Measurements from ENCODE around the gene SHISA6. TPM values are rescaled to one million over a fixed set of nuclear protein-coding genes. Genes with fewer than 3 reads are reported as not detected.
"Not testable (repeated sequence)": the region's sequence is repeated elsewhere in the genome, so short reads cannot be mapped to it uniquely, and the experiment has no call there.

Gene SHISA6
- total RNA-seq, 2 experiments from 2014 or later, result not detected

DNA sequence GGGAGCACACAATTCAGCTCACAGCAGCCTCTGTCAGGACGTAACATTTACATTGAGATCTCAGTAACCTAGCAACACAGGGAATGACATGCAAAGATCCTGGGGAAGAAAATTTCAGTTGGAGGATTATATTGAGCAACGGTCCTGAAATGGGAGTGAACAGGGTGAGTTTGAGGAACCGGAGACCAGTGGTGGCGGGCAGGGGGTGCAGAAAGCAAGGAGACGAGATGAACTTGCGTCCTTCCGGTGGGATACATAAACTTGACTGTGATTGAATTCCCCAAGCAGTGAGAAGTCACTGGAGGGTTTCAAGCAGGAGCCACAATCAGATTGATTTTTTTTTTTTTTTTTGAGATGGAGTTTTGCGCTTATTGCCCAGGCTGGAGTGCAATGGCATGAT lies 51.5 kb downstream of the SHISA6 start:
- no peak for ATAC-seq
- no peaks in the 10 kb centered on the region for H3K4me1 Mint-ChIP-seq
- no peak for DNase-seq
- CTCF ChIA-PET, result interaction anchor here (0.8 kb wide), 1 partner anchor 401 kb away, joined by 3 read pairs; no protein-coding TSS in a partner anchor
- no peaks in the 10 kb centered on the region for H3K9me3 Mint-ChIP-seq (ENCODE audit: low read depth)
- no peak overlapping the region for H3K27ac Mint-ChIP-seq
- POLR2A ChIA-PET, result no interaction called here
- H3K4me3 Mint-ChIP-seq, result no peak overlapping the region
- no peaks in the 10 kb centered on the region for H3K36me3 Mint-ChIP-seq (ENCODE audit: low read depth)
- intact Hi-C loops (cut with DNase I, micrococcal nuclease), result no loop called here
- peaks cover under 1% of the 10 kb centered on the region for H3K27me3 Mint-ChIP-seq

DNA sequence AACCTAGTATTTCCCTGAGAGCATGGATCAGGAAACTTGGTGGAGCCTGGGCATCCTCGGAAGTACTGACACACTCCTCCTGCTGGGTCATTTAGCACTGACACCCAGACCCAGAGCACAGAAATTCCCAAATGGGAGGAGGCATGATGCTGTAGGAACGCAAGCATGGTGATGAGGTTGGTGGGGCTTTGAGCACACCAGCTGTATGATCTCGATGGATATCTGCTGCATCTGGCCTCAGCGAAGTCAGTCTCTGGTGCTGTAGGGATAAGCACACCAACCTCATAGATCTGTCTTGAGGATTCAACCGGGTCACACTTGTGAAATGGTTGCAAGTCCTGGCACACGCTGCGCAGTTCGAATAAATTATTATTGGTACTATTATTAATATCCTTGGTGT lies 52.5 kb downstream of the SHISA6 start:
- H3K4me1 Mint-ChIP-seq, result no peaks in the 10 kb centered on the region
- H3K36me3 Mint-ChIP-seq (ENCODE audit: low read depth), result no peaks in the 10 kb centered on the region
- ChIA-PET CTCF (no interaction called here), POLR2A (no interaction called here)
- H3K27me3 Mint-ChIP-seq, result no peaks in the 10 kb centered on the region
- H3K27ac Mint-ChIP-seq, result no peak overlapping the region
- no peak for DNase-seq
- intact Hi-C loops (cut with DNase I, micrococcal nuclease), result no loop called here
- H3K4me3 Mint-ChIP-seq, result no peak overlapping the region
- no peaks in the 10 kb centered on the region for H3K9me3 Mint-ChIP-seq (ENCODE audit: low read depth)
- ATAC-seq, result no peak

DNA sequence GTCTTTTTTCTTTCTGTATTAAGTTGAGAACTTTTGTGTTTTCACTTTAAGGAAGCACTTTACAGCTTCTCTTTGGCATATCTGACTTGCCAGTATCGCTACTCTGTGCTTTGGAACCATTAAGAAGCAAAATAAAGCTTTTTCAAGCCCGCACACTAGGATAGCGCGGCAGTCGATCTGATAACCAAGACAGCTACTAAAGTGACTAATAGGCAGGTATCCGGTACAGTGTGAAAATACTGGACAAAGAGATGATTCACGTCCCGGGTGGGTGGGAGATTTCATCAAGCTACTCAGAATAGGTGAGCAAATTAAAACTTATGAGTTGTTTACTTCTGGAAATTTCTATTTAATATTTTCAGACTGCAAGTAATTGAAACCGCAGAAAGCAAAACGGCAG lies 53.8 kb downstream of the SHISA6 start:
- Mint-ChIP-seq H3K4me1 (no peaks in the 10 kb centered on the region), H3K36me3 (ENCODE audit: low read depth) (no peaks in the 10 kb centered on the region), H3K27me3 (no peaks in the 10 kb centered on the region), H3K4me3 (no peak overlapping the region), H3K27ac (no peak overlapping the region), H3K9me3 (ENCODE audit: low read depth) (no peaks in the 10 kb centered on the region)
- DNase-seq, result no peak
- ATAC-seq, result no peak
- intact Hi-C loops (cut with DNase I, micrococcal nuclease), result loop anchor here in 1 of 2 experiments (5.0 kb wide), 1 partner anchor 418 kb away; no protein-coding TSS in a partner anchor
- CTCF ChIA-PET, result no interaction called here
- POLR2A ChIA-PET, result no interaction called here

DNA sequence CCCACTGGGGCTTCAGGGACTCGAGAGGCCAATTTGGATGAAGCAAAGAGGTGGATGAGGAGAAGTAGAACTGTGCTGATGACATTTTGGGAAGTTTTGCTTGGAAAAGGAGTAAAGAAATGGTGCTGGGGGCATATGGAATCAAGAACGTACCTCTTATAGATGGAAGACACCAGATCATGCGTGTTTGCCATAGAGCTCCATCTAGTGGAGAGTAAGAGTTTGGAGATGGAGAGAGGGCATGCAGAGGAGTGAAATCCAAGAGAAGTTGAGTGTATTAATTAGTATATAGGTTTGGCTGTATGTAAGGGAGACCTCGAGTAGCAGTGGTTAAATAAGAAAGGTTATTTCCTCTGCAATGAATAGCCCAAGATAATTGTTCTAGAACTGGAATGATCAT lies 56.0 kb downstream of the SHISA6 start:
- H3K27me3 Mint-ChIP-seq, result no peaks in the 10 kb centered on the region
- no peaks in the 10 kb centered on the region for H3K4me1 Mint-ChIP-seq
- H3K36me3 Mint-ChIP-seq (ENCODE audit: low read depth), result no peaks in the 10 kb centered on the region
- H3K4me3 Mint-ChIP-seq, result no peak overlapping the region
- ChIA-PET POLR2A (no interaction called here), CTCF (interaction anchor here (0.9 to 2.6 kb wide), 4 partner anchors 24 to 422 kb away, joined by 3 to 8 read pairs (median 4); no protein-coding TSS in a partner anchor)
- no peak overlapping the region for H3K27ac Mint-ChIP-seq
- H3K9me3 Mint-ChIP-seq (ENCODE audit: low read depth), result no peaks in the 10 kb centered on the region
- DNase-seq (no peak), ATAC-seq (no peak)
- intact Hi-C loops (cut with DNase I, micrococcal nuclease), result loop anchor here (2.0 to 5.0 kb wide), 2 partner anchors 420 kb away; no protein-coding TSS in a partner anchor

DNA sequence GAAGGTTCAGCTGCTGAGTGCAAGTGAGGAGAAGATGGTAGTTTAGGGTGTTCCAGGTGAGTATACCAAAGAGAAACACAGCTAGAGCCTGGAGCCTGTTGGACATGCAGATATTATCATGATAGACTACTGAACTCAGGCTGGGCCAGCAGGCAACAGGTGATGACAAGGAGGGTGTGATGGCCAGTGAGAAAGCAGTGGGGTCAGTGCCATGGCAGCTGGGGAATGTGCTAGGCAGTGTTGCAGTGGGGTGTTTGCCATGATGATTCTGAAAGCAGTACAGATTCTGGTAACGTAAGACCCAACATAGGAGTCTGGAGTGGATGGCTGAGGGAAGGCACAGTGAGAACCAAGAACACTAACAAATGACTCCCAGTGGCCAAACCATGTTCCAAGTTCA lies 57.4 kb downstream of the SHISA6 start:
- Mint-ChIP-seq H3K9me3 (ENCODE audit: low read depth) (no peaks in the 10 kb centered on the region), H3K4me3 (no peak overlapping the region), H3K4me1 (no peaks in the 10 kb centered on the region), H3K27ac (no peak overlapping the region), H3K27me3 (no peaks in the 10 kb centered on the region), H3K36me3 (ENCODE audit: low read depth) (no peaks in the 10 kb centered on the region)
- intact Hi-C loops (cut with DNase I, micrococcal nuclease), result loop anchor here in 1 of 2 experiments (5.0 kb wide), 1 partner anchor 421 kb away; no protein-coding TSS in a partner anchor
- DNase-seq, result no peak
- no peak for ATAC-seq
- ChIA-PET POLR2A (no interaction called here), CTCF (interaction anchor here (0.8 to 2.6 kb wide), 2 partner anchors 422 to 423 kb away, joined by 3 to 8 read pairs; no protein-coding TSS in a partner anchor)

DNA sequence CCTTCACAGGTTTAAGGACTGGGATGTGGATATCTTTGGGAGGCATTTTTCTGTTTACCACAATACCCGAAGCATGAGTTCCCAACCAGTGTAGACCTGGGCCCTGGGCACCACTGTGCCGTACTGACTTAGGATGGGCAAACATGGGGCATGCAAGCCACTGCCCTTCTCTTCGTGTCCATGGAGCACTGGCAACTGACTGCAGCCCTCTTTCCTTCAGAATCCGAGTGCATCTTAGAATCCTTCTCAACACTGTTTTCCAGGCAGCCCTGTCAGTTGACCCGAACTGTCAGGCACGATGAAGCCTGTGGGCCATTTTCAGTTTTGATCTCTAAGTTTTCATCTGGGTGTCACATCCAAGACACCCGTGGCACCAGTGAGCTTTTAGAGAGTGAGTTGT lies 59.2 kb downstream of the SHISA6 start:
- H3K36me3 Mint-ChIP-seq (ENCODE audit: low read depth), result no peaks in the 10 kb centered on the region
- H3K9me3 Mint-ChIP-seq (ENCODE audit: low read depth), result peaks cover 2% of the 10 kb centered on the region
- POLR2A ChIA-PET, result no interaction called here
- H3K27me3 Mint-ChIP-seq, result no peaks in the 10 kb centered on the region
- CTCF ChIA-PET, result no interaction called here
- no peaks in the 10 kb centered on the region for H3K4me1 Mint-ChIP-seq
- intact Hi-C loops (cut with DNase I, micrococcal nuclease), result loop anchor here in 1 of 2 experiments (10.0 kb wide), 1 partner anchor 255 kb away; no protein-coding TSS in a partner anchor
- ATAC-seq (no peak), DNase-seq (no peak)
- H3K27ac Mint-ChIP-seq, result no peak overlapping the region
- no peak overlapping the region for H3K4me3 Mint-ChIP-seq

DNA sequence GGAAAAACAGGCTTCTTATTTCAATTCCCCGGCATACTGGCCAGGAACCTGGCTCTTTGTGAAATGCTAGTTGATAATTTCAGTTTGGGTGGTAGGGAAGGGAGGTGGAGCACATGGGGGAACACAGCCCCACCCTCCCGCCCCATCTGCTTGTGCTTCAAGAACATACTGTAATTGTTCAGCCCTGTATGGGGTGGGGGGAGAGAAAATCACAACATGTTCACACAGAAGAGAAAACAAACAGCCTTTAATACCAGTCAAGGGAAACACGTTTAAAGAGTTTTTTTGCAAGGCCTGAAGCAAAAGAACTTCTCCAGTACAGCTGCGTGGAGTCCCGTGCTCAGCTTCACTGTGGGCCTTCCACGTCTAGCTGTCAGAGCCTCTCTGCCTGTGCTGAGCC lies 59.7 kb downstream of the SHISA6 start:
- Mint-ChIP-seq H3K4me3 (no peak overlapping the region), H3K36me3 (ENCODE audit: low read depth) (no peaks in the 10 kb centered on the region), H3K4me1 (no peaks in the 10 kb centered on the region), H3K27ac (no peak overlapping the region), H3K27me3 (no peaks in the 10 kb centered on the region), H3K9me3 (ENCODE audit: low read depth) (peaks cover 2% of the 10 kb centered on the region)
- ChIA-PET CTCF (no interaction called here), POLR2A (no interaction called here)
- DNase-seq (no peak), ATAC-seq (no peak)
- intact Hi-C loops (cut with DNase I, micrococcal nuclease), result loop anchor here in 1 of 2 experiments (10.0 kb wide), 1 partner anchor 254 kb away; no protein-coding TSS in a partner anchor

DNA sequence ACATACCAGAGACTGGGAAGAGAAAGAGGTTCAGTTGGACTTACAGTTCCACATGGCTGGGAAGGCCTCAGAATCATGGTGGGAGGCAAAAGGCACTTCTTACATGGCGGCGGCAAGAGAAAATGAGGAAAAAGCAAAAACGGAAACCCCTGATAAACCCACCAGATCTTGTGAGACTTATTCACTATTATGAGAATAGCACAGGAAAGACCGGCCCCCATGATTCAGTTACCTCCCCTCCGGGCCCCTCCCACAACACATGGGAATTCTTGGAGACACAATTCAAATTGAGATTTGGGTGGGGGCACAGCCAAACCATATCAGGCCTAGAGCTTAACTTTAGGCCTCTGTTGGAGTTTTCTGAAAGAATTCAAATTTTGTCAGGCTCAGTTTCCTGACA lies 60.9 kb downstream of the SHISA6 start:
- H3K9me3 Mint-ChIP-seq (ENCODE audit: low read depth); ATAC-seq; H3K4me3 Mint-ChIP-seq; H3K36me3 Mint-ChIP-seq (ENCODE audit: low read depth); CTCF ChIA-PET; H3K27ac Mint-ChIP-seq; DNase-seq; H3K4me1 Mint-ChIP-seq; POLR2A ChIA-PET; H3K27me3 Mint-ChIP-seq: not testable (repeated sequence)
- intact Hi-C loops (cut with DNase I, micrococcal nuclease), result loop anchor here in 1 of 2 experiments (10.0 kb wide), 1 partner anchor 253 kb away; no protein-coding TSS in a partner anchor

DNA sequence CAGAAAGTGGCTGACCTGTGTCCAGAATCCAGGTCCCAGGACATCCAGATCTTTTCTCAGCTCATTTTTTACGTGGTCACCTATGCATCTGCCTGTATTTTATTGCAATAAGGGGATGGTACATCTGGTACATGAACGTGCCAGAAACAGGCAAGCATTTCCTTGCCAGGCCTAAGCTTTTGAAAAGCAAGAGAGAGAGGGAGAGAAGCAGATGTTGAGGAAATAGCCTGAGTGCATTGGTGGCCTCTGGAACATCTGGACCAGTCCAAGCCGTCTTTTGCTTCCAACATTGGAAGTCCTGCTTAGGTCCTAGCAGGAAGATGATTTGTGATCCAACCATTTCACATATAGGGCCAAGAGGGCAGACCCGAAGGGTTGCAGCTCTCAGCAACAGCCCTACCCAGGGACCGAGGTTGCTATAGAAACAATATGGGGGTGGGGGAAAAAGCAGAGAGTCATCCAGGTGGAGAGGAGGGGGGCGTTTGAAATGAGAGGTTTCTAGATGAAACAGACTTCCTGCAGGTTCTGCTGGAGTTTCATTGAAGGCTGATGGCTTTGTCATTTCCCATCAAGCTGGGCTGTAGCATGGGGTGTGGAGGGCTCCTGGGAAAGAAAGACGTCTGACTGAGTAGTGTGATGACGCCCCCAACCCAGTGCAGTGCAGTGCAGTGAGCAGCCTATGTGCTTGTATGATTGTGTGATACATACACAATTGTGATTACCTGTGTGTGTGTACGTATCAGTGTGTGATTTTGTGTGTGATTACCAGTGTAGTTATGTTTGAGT lies 61.6 kb downstream of the SHISA6 start:
- Mint-ChIP-seq H3K27ac (no peak overlapping the region), H3K9me3 (ENCODE audit: low read depth) (peaks cover 7% of the 10 kb centered on the region), H3K36me3 (ENCODE audit: low read depth) (no peaks in the 10 kb centered on the region), H3K27me3 (no peaks in the 10 kb centered on the region), H3K4me3 (no peak overlapping the region), H3K4me1 (no peaks in the 10 kb centered on the region)
- ATAC-seq (peak; percentile 23), DNase-seq (no peak)
- POLR2A ChIA-PET, result no interaction called here
- CTCF ChIA-PET, result no interaction called here
- intact Hi-C loops (cut with DNase I, micrococcal nuclease), result loop anchor here in 1 of 2 experiments (10.0 kb wide), 1 partner anchor 252 kb away; no protein-coding TSS in a partner anchor

DNA sequence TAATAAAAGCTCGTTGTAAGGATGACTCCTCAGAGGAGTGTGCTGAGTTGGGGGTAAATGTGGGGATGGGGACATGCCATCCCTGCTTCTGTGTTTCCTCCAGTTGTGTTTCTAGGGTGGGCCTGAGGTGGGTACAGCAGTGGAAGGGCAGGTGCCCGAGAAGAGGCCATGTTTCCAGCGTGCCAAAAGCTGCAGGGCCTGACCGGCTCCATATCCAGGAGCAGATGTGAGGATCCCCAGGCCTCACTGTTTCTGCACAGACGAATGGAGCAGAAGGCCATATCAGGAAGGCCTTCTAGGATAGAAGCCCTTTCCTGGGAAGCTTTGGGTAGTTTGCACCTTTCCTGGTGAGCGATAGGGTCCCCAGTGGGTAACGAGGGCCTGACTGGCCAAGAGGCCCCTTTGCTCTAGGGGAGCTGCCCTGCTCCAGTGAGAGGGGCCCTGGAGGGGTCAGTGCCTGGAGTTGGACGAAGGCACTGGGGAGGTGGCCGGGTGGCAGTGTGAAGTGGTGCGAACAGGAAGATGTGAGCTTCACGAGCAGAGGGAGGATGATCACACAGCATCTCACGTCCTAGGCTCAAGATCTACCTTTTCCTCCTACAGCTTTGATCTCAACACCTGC lies 62.9 kb downstream of the SHISA6 start:
- ATAC-seq, result no peak
- intact Hi-C loops (cut with DNase I, micrococcal nuclease), result loop anchor here in 1 of 2 experiments (10.0 kb wide), 1 partner anchor 251 kb away; no protein-coding TSS in a partner anchor
- Mint-ChIP-seq H3K4me1 (no peaks in the 10 kb centered on the region), H3K27me3 (no peaks in the 10 kb centered on the region), H3K36me3 (ENCODE audit: low read depth) (no peaks in the 10 kb centered on the region), H3K4me3 (no peak overlapping the region), H3K9me3 (ENCODE audit: low read depth) (peaks cover 7% of the 10 kb centered on the region), H3K27ac (no peak overlapping the region)
- CTCF ChIA-PET, result no interaction called here
- POLR2A ChIA-PET, result no interaction called here
- DNase-seq, result no peak

DNA sequence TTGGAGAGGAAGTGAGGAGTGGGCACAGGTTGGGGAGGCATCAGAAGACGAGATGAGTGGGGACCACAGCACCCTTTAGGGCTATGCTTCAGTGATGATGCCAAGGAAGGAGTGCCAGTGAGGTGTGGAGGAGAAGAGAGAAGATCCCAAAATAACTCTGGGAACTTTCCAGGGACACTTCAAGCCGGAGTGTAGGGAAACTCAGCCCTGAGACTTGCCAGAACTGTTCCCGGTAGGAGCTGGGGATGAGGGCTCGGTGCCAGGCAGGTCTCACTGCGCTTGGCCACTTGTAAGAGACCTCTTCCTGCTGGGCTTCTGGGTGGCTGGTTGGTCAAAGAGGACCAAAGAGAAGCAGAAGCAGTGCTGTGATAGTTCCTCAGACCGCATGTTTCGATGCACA lies 63.6 kb downstream of the SHISA6 start:
- DNase-seq (no peak), ATAC-seq (no peak)
- H3K4me3 Mint-ChIP-seq, result no peak overlapping the region
- H3K36me3 Mint-ChIP-seq (ENCODE audit: low read depth), result no peaks in the 10 kb centered on the region
- H3K27ac Mint-ChIP-seq, result no peak overlapping the region
- no peaks in the 10 kb centered on the region for H3K4me1 Mint-ChIP-seq
- intact Hi-C loops (cut with DNase I, micrococcal nuclease), result loop anchor here in 1 of 2 experiments (10.0 kb wide), 1 partner anchor 250 kb away; no protein-coding TSS in a partner anchor
- CTCF ChIA-PET, result no interaction called here
- no peaks in the 10 kb centered on the region for H3K27me3 Mint-ChIP-seq
- peaks cover 7% of the 10 kb centered on the region for H3K9me3 Mint-ChIP-seq (ENCODE audit: low read depth)
- POLR2A ChIA-PET, result no interaction called here

DNA sequence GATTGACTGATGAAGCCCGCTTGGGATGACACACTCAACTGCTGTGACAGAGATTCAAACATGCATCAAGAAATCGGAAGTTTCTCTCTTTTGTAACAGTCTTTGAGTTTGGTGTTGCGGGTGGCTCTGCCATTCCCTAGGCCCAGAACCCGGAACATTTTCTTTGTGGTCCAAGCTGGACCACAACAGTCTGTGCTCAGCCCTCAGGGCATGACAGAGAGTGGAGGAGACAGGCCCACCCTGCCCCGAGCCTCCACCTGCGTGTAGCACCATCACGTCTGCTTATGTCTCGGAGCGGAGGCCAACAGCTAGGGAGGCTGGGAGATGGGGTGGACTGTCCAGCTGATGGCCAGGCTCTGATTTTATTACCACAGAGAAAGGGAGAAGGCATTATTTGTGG lies 64.5 kb downstream of the SHISA6 start:
- H3K4me1 Mint-ChIP-seq, result no peaks in the 10 kb centered on the region
- no peak overlapping the region for H3K27ac Mint-ChIP-seq
- intact Hi-C loops (cut with DNase I, micrococcal nuclease), result loop anchor here in 1 of 2 experiments (10.0 kb wide), 1 partner anchor 249 kb away; no protein-coding TSS in a partner anchor
- H3K36me3 Mint-ChIP-seq (ENCODE audit: low read depth), result no peaks in the 10 kb centered on the region
- CTCF ChIA-PET, result no interaction called here
- DNase-seq (no peak), ATAC-seq (no peak)
- POLR2A ChIA-PET, result no interaction called here
- H3K9me3 Mint-ChIP-seq (ENCODE audit: low read depth), result peaks cover 7% of the 10 kb centered on the region
- no peaks in the 10 kb centered on the region for H3K27me3 Mint-ChIP-seq
- H3K4me3 Mint-ChIP-seq, result no peak overlapping the region
